MCF 10A (cell line): ENCODE measurements around the gene ADGRF1. TPM values are rescaled to one million over a fixed set of nuclear protein-coding genes. Genes with fewer than 3 reads are reported as not detected.
A peak's percentile ranks its signal among the peaks of the same experiment; 100 is the strongest.

Source experiments
- BruUV-seq: library from RNA; stranded (reverse); fragments of 400-500 nt; replicated peaks from 2 replicates; lab custom pipeline; 2021; lab: Mats Ljungman, UMichigan
- CTCF ChIA-PET: fragments of 300-600 bp; sonication (Branson Sonifier 250); formaldehyde crosslinking; extraction: SDS; loops from one replicate; lab custom pipeline; 2021; ENCODE audit warnings: antibody characterized with exemption, inconsistent platforms; lab: Yijun Ruan, JAX
- POLR2A ChIA-PET: fragments of 300-600, 350-650 bp; sonication (Branson Sonifier 250); formaldehyde crosslinking; extraction: SDS; loops from one replicate; lab custom pipeline; 2020; ENCODE audit warnings: antibody characterized with exemption, inconsistent platforms; lab: Yijun Ruan, JAX
- DNase-seq: peaks from one replicate; pipeline ENCODE4 v3.0.0-alpha.2; 2018; ENCODE audit not compliant: unreplicated experiment
- H3K27ac Mint-ChIP-seq: one replicate; pipeline ENCODE4 v1.8.0; 2022; ENCODE audit warnings: mild to moderate bottlenecking, low read depth, mixed read lengths; ENCODE audit not compliant: unreplicated experiment
- H3K27me3 Mint-ChIP-seq: one replicate; pipeline ENCODE4 v1.8.0; 2022; ENCODE audit warnings: mixed read lengths; ENCODE audit not compliant: insufficient read depth, unreplicated experiment
- H3K36me3 Mint-ChIP-seq: one replicate; pipeline ENCODE4 v1.8.0; 2022; ENCODE audit warnings: mild to moderate bottlenecking, moderate library complexity, mixed read lengths; ENCODE audit not compliant: insufficient read depth, unreplicated experiment
- H3K4me1 Mint-ChIP-seq: one replicate; pipeline ENCODE4 v1.8.0; 2022; ENCODE audit warnings: mixed read lengths; ENCODE audit not compliant: insufficient read depth, unreplicated experiment
- H3K4me3 Mint-ChIP-seq: one replicate; pipeline ENCODE4 v1.8.0; 2022; ENCODE audit warnings: mild to moderate bottlenecking, moderate library complexity, mixed read lengths; ENCODE audit not compliant: unreplicated experiment
- H3K9me3 Mint-ChIP-seq: one replicate; pipeline ENCODE4 v1.8.0; 2022; ENCODE audit warnings: mixed read lengths; ENCODE audit not compliant: unreplicated experiment
- intact Hi-C: fragments of 100-400 bp; cut with micrococcal nuclease; formaldehyde crosslinking; loops from 2 replicates; pipeline ENCODE4 v1.14.1; 2022
- total RNA-seq: library from RNA; stranded (reverse); gene quantifications from 2 replicates; pipeline ENCODE4 v1.2.3, GENCODE V29; 2022
- TF ChIP-seq, protein P1 (sequence below): fragments of 200-600 bp; IDR thresholded peaks from one replicate; pipeline ENCODE4 v1.8.0; 2022; ENCODE audit warnings: antibody characterized with exemption, mild to moderate bottlenecking; ENCODE audit not compliant: unreplicated experiment

ADGRF1 gene
- total RNA-seq, 1 experiment from 2014 or later = 3.5 TPM

DNA sequence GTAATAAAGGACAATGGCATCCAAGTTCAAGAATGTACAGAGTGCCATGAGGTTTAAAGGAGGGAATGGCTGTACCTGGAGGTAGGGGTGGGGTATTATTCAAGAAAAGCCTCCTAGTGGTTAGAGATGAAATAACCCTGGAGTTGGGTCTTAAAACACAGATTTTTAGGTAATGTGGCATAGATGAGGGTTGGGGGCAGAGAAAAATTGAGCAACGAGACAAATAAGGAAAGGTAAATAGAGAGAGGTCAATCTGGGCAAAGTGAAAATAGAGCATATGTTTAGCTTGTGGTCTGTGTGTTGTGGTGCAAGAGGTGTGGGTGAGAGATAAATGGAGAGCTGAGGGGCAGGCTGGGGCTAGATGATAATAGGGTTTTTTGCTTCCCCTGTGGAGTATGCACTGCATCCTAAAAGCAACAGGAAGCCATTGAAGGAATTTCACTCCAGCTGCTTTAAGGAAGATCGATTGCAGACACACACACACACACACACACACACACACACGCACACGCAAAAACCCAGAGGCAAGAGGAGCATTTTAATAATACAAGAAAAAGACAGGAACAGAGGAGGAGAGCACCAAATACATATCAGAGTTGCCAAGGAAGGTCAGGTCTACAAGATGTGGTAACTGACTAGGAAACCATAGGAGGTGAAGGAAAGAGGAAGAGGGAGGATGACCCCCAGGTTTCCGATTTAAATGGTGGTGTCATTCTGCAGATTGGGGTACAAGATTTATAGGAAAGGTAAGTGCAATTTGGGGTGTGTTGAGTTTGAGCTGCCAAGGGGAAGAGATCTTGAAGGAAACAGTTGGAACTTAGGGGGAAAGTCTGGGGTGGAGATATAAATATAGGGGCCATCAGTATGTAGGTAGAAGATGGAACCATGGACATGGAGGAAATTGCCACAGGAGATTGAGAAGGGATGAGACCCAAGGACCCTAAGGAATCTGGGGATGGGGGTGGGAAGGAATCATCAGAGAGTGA lies 31.3 kb upstream of the ADGRF1 start:
- no peaks in the 10 kb centered on the region for H3K4me1 Mint-ChIP-seq
- H3K9me3 Mint-ChIP-seq = no peaks in the 10 kb centered on the region
- H3K27me3 Mint-ChIP-seq = no peaks in the 10 kb centered on the region
- TF ChIP-seq, protein P1, sequence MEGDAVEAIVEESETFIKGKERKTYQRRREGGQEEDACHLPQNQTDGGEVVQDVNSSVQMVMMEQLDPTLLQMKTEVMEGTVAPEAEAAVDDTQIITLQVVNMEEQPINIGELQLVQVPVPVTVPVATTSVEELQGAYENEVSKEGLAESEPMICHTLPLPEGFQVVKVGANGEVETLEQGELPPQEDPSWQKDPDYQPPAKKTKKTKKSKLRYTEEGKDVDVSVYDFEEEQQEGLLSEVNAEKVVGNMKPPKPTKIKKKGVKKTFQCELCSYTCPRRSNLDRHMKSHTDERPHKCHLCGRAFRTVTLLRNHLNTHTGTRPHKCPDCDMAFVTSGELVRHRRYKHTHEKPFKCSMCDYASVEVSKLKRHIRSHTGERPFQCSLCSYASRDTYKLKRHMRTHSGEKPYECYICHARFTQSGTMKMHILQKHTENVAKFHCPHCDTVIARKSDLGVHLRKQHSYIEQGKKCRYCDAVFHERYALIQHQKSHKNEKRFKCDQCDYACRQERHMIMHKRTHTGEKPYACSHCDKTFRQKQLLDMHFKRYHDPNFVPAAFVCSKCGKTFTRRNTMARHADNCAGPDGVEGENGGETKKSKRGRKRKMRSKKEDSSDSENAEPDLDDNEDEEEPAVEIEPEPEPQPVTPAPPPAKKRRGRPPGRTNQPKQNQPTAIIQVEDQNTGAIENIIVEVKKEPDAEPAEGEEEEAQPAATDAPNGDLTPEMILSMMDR = peak; percentile 12
- no peaks in the 10 kb centered on the region for H3K36me3 Mint-ChIP-seq
- POLR2A ChIA-PET = no interaction called here
- peak; percentile 30 for DNase-seq
- H3K4me3 Mint-ChIP-seq = no peak overlapping the region
- CTCF ChIA-PET = interaction anchor here (0.7 to 1.0 kb wide), 4 partner anchors 12 to 75 kb away, joined by 3 read pairs; no protein-coding TSS in a partner anchor
- BruUV-seq = no TSS peak
- intact Hi-C loops = no loop called here
- no peak overlapping the region for H3K27ac Mint-ChIP-seq

DNA sequence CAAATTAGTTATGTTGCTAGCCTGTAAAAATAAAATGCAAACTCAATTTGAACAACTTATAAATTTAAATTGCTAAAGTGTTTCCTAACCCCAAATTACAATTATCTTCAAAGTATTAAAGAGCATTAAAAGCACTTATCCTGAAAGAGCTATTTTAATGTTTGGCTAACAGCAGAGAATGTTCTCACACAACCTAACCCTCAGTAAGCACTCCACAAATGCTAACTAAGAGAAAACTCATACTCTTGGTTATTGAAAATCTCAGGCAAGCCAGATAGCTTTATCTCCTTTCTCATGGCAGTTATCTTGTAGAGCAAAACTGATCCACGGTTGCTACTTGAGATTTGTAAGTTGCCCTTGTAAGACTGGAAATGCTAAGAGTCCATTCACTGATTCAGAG lies 30.5 kb upstream of the ADGRF1 start:
- CTCF ChIA-PET = interaction anchor here (0.5 to 1.0 kb wide), 6 partner anchors 10 to 406 kb away, joined by 3 to 5 read pairs (median 3); no protein-coding TSS in a partner anchor
- H3K4me3 Mint-ChIP-seq = no peak overlapping the region
- no peaks in the 10 kb centered on the region for H3K36me3 Mint-ChIP-seq
- DNase-seq = no peak
- no TSS peak for BruUV-seq
- H3K4me1 Mint-ChIP-seq = no peaks in the 10 kb centered on the region
- no peaks in the 10 kb centered on the region for H3K9me3 Mint-ChIP-seq
- H3K27ac Mint-ChIP-seq = no peak overlapping the region
- POLR2A ChIA-PET = interaction anchor here (0.6 kb wide), 1 partner anchor 10 kb away, joined by 3 read pairs; no protein-coding TSS in a partner anchor
- H3K27me3 Mint-ChIP-seq = no peaks in the 10 kb centered on the region
- intact Hi-C loops = no loop called here
- TF ChIP-seq, protein P1 = no peak

GRCh38 chr6:47071681-47072080 lies 29.5 kb upstream of the ADGRF1 start:
- CTCF ChIA-PET = no interaction called here
- BruUV-seq = no TSS peak
- no peaks in the 10 kb centered on the region for H3K9me3 Mint-ChIP-seq
- DNase-seq = no peak
- H3K27ac Mint-ChIP-seq = no peak overlapping the region
- no peaks in the 10 kb centered on the region for H3K36me3 Mint-ChIP-seq
- POLR2A ChIA-PET = no interaction called here
- H3K27me3 Mint-ChIP-seq = no peaks in the 10 kb centered on the region
- H3K4me3 Mint-ChIP-seq = no peak overlapping the region
- TF ChIP-seq, protein P1 = no peak
- H3K4me1 Mint-ChIP-seq = no peaks in the 10 kb centered on the region
- intact Hi-C loops = no loop called here

GRCh38 chr6:47070461-47070860 lies 28.3 kb upstream of the ADGRF1 start:
- Mint-ChIP-seq H3K9me3 (no peaks in the 10 kb centered on the region), H3K4me3 (no peak overlapping the region), H3K36me3 (no peaks in the 10 kb centered on the region), H3K27ac (no peak overlapping the region), H3K27me3 (no peaks in the 10 kb centered on the region), H3K4me1 (no peaks in the 10 kb centered on the region)
- POLR2A ChIA-PET = interaction anchor here (1.2 kb wide), 1 partner anchor 13 kb away, joined by 3 read pairs; no protein-coding TSS in a partner anchor
- intact Hi-C loops = no loop called here
- BruUV-seq = no TSS peak
- CTCF ChIA-PET = interaction anchor here (0.6 to 1.2 kb wide), 3 partner anchors 22 to 1765 kb away, joined by 3 to 6 read pairs (median 6); no protein-coding TSS in a partner anchor
- DNase-seq = no peak
- TF ChIP-seq, protein P1 = no peak
